IPS-NIHi11 (cell line): ENCODE measurements around the gene ADAMTS19.
"Not testable (repeated sequence)": the region's sequence is repeated elsewhere in the genome, so short reads cannot be mapped to it uniquely, and the experiment has no call there.

Source experiments
- DNase-seq: peaks from one replicate; pipeline ENCODE4 v3.0.0; 2012; ENCODE audit warnings: mixed read lengths, low spot score

Gene ADAMTS19

GRCh38 chr5:129601576-129601975 is 141.5 kb downstream of the ADAMTS19 start:
- peak; percentile 5 for DNase-seq

- no peak for DNase-seq
Measured at GRCh38 chr5:129608350-129608749, 148.3 kb downstream of the ADAMTS19 start.

GRCh38 chr5:129609710-129610109 is 149.6 kb downstream of the ADAMTS19 start:
- DNase-seq = no peak

GRCh38 chr5:129616517-129616916 is 156.4 kb downstream of the ADAMTS19 start:
- no peak for DNase-seq

GRCh38 chr5:129617206-129617605 is 157.1 kb downstream of the ADAMTS19 start:
- no peak for DNase-seq

GRCh38 chr5:129619782-129620181 is 159.7 kb downstream of the ADAMTS19 start:
- DNase-seq = no peak

- DNase-seq = no peak
Measured at GRCh38 chr5:129622531-129622930, 162.4 kb downstream of the ADAMTS19 start.

- DNase-seq = no peak
Measured at GRCh38 chr5:129629575-129629974, 169.5 kb downstream of the ADAMTS19 start.

GRCh38 chr5:129630101-129630500 is 170.0 kb downstream of the ADAMTS19 start:
- no peak for DNase-seq

GRCh38 chr5:129631961-129632360 is 171.9 kb downstream of the ADAMTS19 start:
- no peak for DNase-seq

GRCh38 chr5:129637501-129637900 is 177.4 kb downstream of the ADAMTS19 start:
- not testable (repeated sequence) for DNase-seq

- DNase-seq = no peak
Measured at GRCh38 chr5:129639331-129639730, 179.2 kb downstream of the ADAMTS19 start.

GRCh38 chr5:129652349-129653056 is 192.4 kb downstream of the ADAMTS19 start:
- DNase-seq = no peak

GRCh38 chr5:129653057-129653375 is 192.9 kb downstream of the ADAMTS19 start:
- DNase-seq = no peak

- no peak for DNase-seq
Measured at GRCh38 chr5:129653442-129653841, 193.3 kb downstream of the ADAMTS19 start.

- DNase-seq = peak; percentile 6
Measured at GRCh38 chr5:129656952-129657351, 196.9 kb downstream of the ADAMTS19 start.

GRCh38 chr5:129658801-129659200 is 198.7 kb downstream of the ADAMTS19 start:
- DNase-seq = no peak

- DNase-seq = no peak
Measured at GRCh38 chr5:129661366-129662035, 201.4 kb downstream of the ADAMTS19 start.

GRCh38 chr5:129664336-129664937 is 204.3 kb downstream of the ADAMTS19 start:
- peak; percentile 23 for DNase-seq

GRCh38 chr5:129670957-129671500 is 210.9 kb downstream of the ADAMTS19 start:
- no peak for DNase-seq

- DNase-seq = no peak
Measured at GRCh38 chr5:129672006-129672405, 211.9 kb downstream of the ADAMTS19 start.

GRCh38 chr5:129679671-129680070 is 219.6 kb downstream of the ADAMTS19 start:
- DNase-seq = no peak

GRCh38 chr5:129687941-129688340 is 227.8 kb downstream of the ADAMTS19 start:
- DNase-seq = no peak
